PFSK-1 (cell line): Measurements from ENCODE around the gene TCF25.

Experiments
- FOXP2 ChIP-seq: optimal IDR thresholded peaks from 2 replicates; pipeline ENCODE3; 2011; ENCODE audit warnings: borderline replicate concordance, control low read depth, inconsistent platforms; ENCODE audit not compliant: insufficient read depth; ENCODE audit errors: extremely low read length, extremely low read depth
- POLR2AphosphoS5 ChIP-seq: IDR thresholded peaks from 2 replicates; pipeline ENCODE4 v1.6.1; 2012; ENCODE audit warnings: low read depth, mild to moderate bottlenecking, control low read depth, low read length, moderate library complexity
- REST ChIP-seq, 2 experiments: IDR thresholded peaks; 2 replicates each; pipeline versions ENCODE4 v1.6.1 to v1.8.0; 2011 to 2012; ENCODE audit warnings: low read depth in 2 of 2, low read length in 2 of 2, control low read depth in 1 of 2, inconsistent platforms in 1 of 2, mild to moderate bottlenecking in 1 of 2, moderate library complexity in 1 of 2; ENCODE audit not compliant: insufficient read depth in 1 of 2
- SIN3A ChIP-seq: IDR thresholded peaks from 2 replicates; pipeline ENCODE4 v1.6.1; 2012; ENCODE audit warnings: mild to moderate bottlenecking, low read length, moderate library complexity, borderline replicate concordance; ENCODE audit not compliant: insufficient read depth
- TAF1 ChIP-seq: IDR thresholded peaks from 2 replicates; pipeline ENCODE4 v1.6.1; 2012; ENCODE audit warnings: low read length, control low read depth, borderline replicate concordance; ENCODE audit not compliant: insufficient read depth

TCF25 gene

GRCh38 chr16:89890886-89891657 lies 17.7 kb downstream of the TCF25 start:
- TF ChIP-seq SIN3A (no peak), REST (IDR thresholded peaks at IDR 0.05; ENCODE audit: insufficient read depth in 1 of 2, low read depth in 2 of 2, low read length in 2 of 2) (no peak), FOXP2 (no peak), TAF1 (no peak), POLR2AphosphoS5 (no peak)

- TF ChIP-seq FOXP2 (no peak), REST (IDR thresholded peaks at IDR 0.05; ENCODE audit: insufficient read depth in 1 of 2, low read depth in 2 of 2, low read length in 2 of 2) (no peak), SIN3A (no peak), POLR2AphosphoS5 (no peak), TAF1 (no peak)
These were observed 18.8 kb downstream of the TCF25 start for GRCh38 chr16:89892055-89892630.

GRCh38 chr16:89892635-89893034 lies 19.2 kb downstream of the TCF25 start:
- TF ChIP-seq POLR2AphosphoS5 (no peak), REST (IDR thresholded peaks at IDR 0.05; ENCODE audit: insufficient read depth in 1 of 2, low read depth in 2 of 2, low read length in 2 of 2) (no peak), FOXP2 (no peak), SIN3A (no peak), TAF1 (no peak)

- TF ChIP-seq TAF1 (no peak), POLR2AphosphoS5 (no peak), FOXP2 (no peak), REST (IDR thresholded peaks at IDR 0.05; ENCODE audit: insufficient read depth in 1 of 2, low read depth in 2 of 2, low read length in 2 of 2) (no peak), SIN3A (no peak)
These were observed 20.5 kb downstream of the TCF25 start for GRCh38 chr16:89893642-89894548.
